B cell (primary cell): ENCODE measurements around the gene SIGLEC7.

Experiments used
- EZH2 ChIP-seq: IDR thresholded peaks from 2 replicates; pipeline ENCODE4 v1.6.1; 2012; ENCODE audit warnings: borderline replicate concordance, low read depth, mild to moderate bottlenecking, moderate library complexity, low read length; ENCODE audit not compliant: insufficient read depth, poor library complexity, severe bottlenecking
- TF ChIP-seq, protein P1 (sequence below): fragments of 200-600 bp; IDR thresholded peaks from one replicate; pipeline ENCODE4 v1.8.0; 2022; ENCODE audit warnings: antibody characterized with exemption, mild to moderate bottlenecking

DNA sequence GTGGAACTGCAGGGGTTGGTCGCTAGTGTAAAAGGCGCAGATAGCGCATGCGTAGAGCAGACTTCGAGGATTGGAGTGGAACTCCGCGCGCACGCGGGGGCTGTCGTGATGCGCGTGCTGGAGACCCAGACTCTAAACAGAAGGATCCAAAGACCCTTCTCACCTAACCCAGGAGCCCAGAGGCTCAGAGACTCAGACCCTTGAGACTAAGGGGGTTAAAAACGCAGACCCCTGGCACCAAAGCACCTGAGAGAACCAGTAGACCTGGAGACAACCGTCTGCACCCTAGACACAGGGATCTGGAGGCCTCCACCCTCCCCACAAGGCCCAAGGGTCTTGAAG lies 33.3 kb upstream of the SIGLEC7 start:
- TF ChIP-seq, protein P1, sequence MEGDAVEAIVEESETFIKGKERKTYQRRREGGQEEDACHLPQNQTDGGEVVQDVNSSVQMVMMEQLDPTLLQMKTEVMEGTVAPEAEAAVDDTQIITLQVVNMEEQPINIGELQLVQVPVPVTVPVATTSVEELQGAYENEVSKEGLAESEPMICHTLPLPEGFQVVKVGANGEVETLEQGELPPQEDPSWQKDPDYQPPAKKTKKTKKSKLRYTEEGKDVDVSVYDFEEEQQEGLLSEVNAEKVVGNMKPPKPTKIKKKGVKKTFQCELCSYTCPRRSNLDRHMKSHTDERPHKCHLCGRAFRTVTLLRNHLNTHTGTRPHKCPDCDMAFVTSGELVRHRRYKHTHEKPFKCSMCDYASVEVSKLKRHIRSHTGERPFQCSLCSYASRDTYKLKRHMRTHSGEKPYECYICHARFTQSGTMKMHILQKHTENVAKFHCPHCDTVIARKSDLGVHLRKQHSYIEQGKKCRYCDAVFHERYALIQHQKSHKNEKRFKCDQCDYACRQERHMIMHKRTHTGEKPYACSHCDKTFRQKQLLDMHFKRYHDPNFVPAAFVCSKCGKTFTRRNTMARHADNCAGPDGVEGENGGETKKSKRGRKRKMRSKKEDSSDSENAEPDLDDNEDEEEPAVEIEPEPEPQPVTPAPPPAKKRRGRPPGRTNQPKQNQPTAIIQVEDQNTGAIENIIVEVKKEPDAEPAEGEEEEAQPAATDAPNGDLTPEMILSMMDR, result no peak
- no peak for TF ChIP-seq EZH2
